Activated naive CD4-positive, alpha-beta T cell treated with anti-CD3 and anti-CD28 coated beads, Interleukin-2, amount 50 U/mL, for 24 hours (primary cell): Measurements from ENCODE around the gene ZNF142.

Experiments
- H3K27ac Mint-ChIP-seq: one replicate; pipeline ENCODE4 v1.8.0; 2021; ENCODE audit warnings: mild to moderate bottlenecking, mixed read lengths
- H3K27me3 Mint-ChIP-seq: one replicate; pipeline ENCODE4 v1.8.0; 2021; ENCODE audit warnings: mixed read lengths
- H3K36me3 Mint-ChIP-seq: one replicate; pipeline ENCODE4 v1.8.0; 2021; ENCODE audit warnings: mixed read lengths
- H3K4me1 Mint-ChIP-seq: one replicate; pipeline ENCODE4 v1.8.0; 2021; ENCODE audit warnings: mixed read lengths
- H3K4me3 Mint-ChIP-seq: one replicate; pipeline ENCODE4 v1.8.0; 2021; ENCODE audit warnings: mild to moderate bottlenecking, mixed read lengths
- H3K9me3 Mint-ChIP-seq: one replicate; pipeline ENCODE4 v1.8.0; 2021; ENCODE audit warnings: mixed read lengths

The ZNF142 gene

DNA sequence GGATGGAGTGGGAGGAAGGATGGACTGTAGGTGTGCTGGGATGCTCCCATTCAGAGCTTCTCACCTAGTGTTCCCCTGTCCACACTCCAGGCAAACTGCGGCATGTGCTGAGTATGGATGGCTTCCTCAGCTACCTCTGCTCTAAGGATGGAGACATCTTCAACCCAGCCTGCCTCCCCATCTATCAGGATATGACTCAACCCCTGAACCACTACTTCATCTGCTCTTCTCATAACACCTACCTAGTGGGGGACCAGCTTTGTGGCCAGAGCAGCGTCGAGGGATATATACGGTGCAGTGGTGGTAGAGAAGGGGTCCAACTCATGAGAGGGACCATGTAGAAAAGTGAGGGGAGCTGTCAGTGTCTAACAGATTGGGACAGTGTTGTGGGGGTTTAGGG, 31.5 kb downstream of the ZNF142 start:
- no peaks in the 10 kb centered on the region for H3K36me3 Mint-ChIP-seq
- no peaks in the 10 kb centered on the region for H3K9me3 Mint-ChIP-seq
- H3K27me3 Mint-ChIP-seq = no peaks in the 10 kb centered on the region
- no peaks in the 10 kb centered on the region for H3K4me1 Mint-ChIP-seq
- no peak overlapping the region for H3K27ac Mint-ChIP-seq
- H3K4me3 Mint-ChIP-seq = no peak overlapping the region

- no peak overlapping the region for H3K27ac Mint-ChIP-seq
- H3K4me3 Mint-ChIP-seq = no peak overlapping the region
- H3K36me3 Mint-ChIP-seq = no peaks in the 10 kb centered on the region
- H3K27me3 Mint-ChIP-seq = no peaks in the 10 kb centered on the region
- H3K4me1 Mint-ChIP-seq = no peaks in the 10 kb centered on the region
- no peaks in the 10 kb centered on the region for H3K9me3 Mint-ChIP-seq
These were observed 33.1 kb downstream of the ZNF142 start for GRCh38 chr2:218626369-218626768.

GRCh38 chr2:218623366-218623705, 36.1 kb downstream of the ZNF142 start:
- H3K4me3 Mint-ChIP-seq = no peak overlapping the region
- no peaks in the 10 kb centered on the region for H3K27me3 Mint-ChIP-seq
- H3K9me3 Mint-ChIP-seq = no peaks in the 10 kb centered on the region
- no peaks in the 10 kb centered on the region for H3K36me3 Mint-ChIP-seq
- H3K4me1 Mint-ChIP-seq = no peaks in the 10 kb centered on the region
- no peak overlapping the region for H3K27ac Mint-ChIP-seq

GRCh38 chr2:218622606-218623365, 36.6 kb downstream of the ZNF142 start:
- no peaks in the 10 kb centered on the region for H3K4me1 Mint-ChIP-seq
- no peaks in the 10 kb centered on the region for H3K36me3 Mint-ChIP-seq
- H3K4me3 Mint-ChIP-seq = no peak overlapping the region
- no peaks in the 10 kb centered on the region for H3K27me3 Mint-ChIP-seq
- no peaks in the 10 kb centered on the region for H3K9me3 Mint-ChIP-seq
- no peak overlapping the region for H3K27ac Mint-ChIP-seq

DNA sequence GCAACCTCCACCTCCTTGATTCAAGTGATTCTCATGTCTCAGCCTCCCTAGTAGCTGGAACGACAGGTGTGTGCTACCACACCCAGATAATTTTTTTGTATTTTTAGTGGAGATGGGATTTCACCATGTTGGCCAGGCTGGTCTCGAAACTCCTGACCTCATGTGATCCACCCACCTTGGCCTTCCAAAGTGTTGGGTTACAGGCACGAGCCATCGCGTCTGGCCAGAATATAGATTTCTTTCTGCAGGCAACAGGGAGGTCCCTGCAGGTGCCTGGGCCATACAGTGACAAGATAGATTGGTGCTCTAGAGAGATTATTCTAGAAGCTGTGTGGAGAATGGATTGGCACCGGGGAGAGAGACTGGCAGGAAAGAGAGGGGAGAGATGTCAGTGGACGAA, 38.4 kb downstream of the ZNF142 start:
- H3K9me3 Mint-ChIP-seq = no peaks in the 10 kb centered on the region
- H3K36me3 Mint-ChIP-seq = no peaks in the 10 kb centered on the region
- H3K4me3 Mint-ChIP-seq = no peak overlapping the region
- H3K27ac Mint-ChIP-seq = no peak overlapping the region
- H3K27me3 Mint-ChIP-seq = no peaks in the 10 kb centered on the region
- H3K4me1 Mint-ChIP-seq = no peaks in the 10 kb centered on the region

GRCh38 chr2:218618102-218618860, 41.1 kb downstream of the ZNF142 start:
- Mint-ChIP-seq H3K27ac (no peak overlapping the region), H3K9me3 (no peaks in the 10 kb centered on the region), H3K27me3 (no peaks in the 10 kb centered on the region), H3K36me3 (no peaks in the 10 kb centered on the region), H3K4me3 (no peak overlapping the region), H3K4me1 (no peaks in the 10 kb centered on the region)

- no peak overlapping the region for H3K27ac Mint-ChIP-seq
- no peak overlapping the region for H3K4me3 Mint-ChIP-seq
- no peaks in the 10 kb centered on the region for H3K36me3 Mint-ChIP-seq
- no peaks in the 10 kb centered on the region for H3K27me3 Mint-ChIP-seq
- no peaks in the 10 kb centered on the region for H3K9me3 Mint-ChIP-seq
- H3K4me1 Mint-ChIP-seq = no peaks in the 10 kb centered on the region
These were observed 43.5 kb downstream of the ZNF142 start for GRCh38 chr2:218615868-218616315.

GRCh38 chr2:218607436-218608115, 51.8 kb downstream of the ZNF142 start, which contains the start of gene PLCD4:
Gene PLCD4 (plus strand): TSS chr2:218607899. CDS start chr2:218615740, 7,841 bp downstream.
- no peaks in the 10 kb centered on the region for H3K9me3 Mint-ChIP-seq
- H3K4me1 Mint-ChIP-seq = no peaks in the 10 kb centered on the region
- H3K27ac Mint-ChIP-seq = no peak within 1 kb of the TSS
- H3K4me3 Mint-ChIP-seq = no peak within 1 kb of the TSS
- no peaks in the 10 kb centered on the region for H3K36me3 Mint-ChIP-seq
- peaks cover 4% of the 10 kb centered on the region for H3K27me3 Mint-ChIP-seq

- Mint-ChIP-seq H3K36me3 (no peaks in the 10 kb centered on the region), H3K4me3 (no peak overlapping the region)
These were observed 54.0 kb downstream of the ZNF142 start for GRCh38 chr2:218605432-218605831.

More at GRCh38 chr2:218605432-218605831, 54.0 kb downstream of the ZNF142 start:
- H3K9me3 Mint-ChIP-seq = no peaks in the 10 kb centered on the region
- no peaks in the 10 kb centered on the region for H3K4me1 Mint-ChIP-seq
- H3K27ac Mint-ChIP-seq = no peak overlapping the region
- H3K27me3 Mint-ChIP-seq = peaks cover 4% of the 10 kb centered on the region
